Kidney glomerular epithelial cell (primary cell): ENCODE data around the gene HOXB4.

Experiments
- DNase-seq: peaks from one replicate; lab custom pipeline; 2025; lab: John Stamatoyannopoulos, UW

Gene HOXB4

DNA sequence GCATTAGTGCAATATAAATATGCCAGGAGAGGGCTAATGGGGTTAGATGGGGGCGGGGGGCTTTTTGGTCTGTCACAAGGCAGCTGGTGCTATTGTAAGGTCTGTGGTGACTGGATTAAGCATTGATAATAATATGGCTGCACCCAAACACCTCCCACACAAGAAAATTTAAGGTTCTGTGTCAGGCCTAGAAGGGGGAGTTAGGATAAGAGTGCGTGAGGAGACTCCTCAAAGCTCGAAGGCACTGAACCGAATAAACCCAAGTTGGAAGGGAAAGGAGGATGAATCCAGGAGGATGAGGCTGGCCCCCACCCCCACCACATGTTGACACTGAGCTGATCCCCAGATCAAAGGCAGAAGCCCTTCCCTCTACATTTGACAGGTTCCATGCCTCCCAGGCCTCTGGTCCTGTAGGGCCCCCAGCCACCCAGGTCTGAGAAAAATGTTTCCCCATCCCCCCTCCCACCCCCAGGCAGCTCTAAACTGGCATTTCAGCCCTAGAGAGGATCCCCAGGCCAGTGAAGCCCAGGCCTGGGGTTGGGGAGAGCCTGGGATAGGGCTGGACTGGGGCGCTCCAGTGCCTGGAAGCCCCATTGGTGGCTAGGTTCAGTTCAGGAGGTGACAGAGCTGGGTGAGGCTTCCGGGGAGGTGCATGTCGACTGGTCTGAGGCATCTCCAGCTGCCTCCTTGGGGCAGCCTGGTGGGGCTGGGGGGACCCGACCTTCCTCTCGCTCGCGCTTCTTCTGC is 49.0 kb downstream of the HOXB4 start:
- peak; percentile 20 for DNase-seq

DNA sequence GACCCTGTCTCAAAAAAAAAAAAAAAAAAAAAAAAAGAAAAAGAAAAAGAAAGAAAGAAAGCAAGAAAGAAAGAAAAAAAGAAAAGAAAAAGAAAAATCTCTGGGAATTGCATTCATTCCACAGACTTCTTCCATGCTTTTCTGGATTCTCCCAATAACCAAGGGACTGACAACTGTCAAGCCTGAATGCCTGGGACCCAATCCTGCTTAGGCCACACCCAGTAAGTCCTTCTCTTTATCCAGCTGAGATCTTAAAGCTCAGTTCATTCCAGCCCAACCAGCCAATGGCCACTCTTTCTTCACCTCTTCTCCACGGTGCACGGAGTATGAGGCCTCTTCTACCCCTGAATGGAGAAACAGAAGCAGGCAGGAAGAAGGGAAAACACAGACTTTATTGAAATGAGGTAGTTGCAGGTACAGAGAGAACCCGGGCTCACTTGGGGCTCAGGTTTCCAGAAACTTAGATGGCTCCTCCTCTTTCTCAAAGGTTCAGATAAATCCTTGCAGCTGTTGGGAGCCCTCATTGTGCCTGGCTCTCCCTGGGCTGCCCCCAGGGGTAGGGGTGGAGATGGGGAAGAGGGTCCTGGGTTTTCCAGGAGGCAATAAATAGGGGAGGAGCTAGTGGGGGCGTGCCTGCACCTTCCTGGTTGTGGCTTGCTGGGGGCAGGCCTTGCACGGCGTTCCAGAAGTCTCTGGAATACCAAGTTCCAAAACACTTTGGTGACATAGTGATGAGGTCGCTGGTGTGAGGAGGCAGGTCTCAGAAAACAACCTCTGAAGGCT is 49.8 kb downstream of the HOXB4 start:
- DNase-seq = no peak

DNA sequence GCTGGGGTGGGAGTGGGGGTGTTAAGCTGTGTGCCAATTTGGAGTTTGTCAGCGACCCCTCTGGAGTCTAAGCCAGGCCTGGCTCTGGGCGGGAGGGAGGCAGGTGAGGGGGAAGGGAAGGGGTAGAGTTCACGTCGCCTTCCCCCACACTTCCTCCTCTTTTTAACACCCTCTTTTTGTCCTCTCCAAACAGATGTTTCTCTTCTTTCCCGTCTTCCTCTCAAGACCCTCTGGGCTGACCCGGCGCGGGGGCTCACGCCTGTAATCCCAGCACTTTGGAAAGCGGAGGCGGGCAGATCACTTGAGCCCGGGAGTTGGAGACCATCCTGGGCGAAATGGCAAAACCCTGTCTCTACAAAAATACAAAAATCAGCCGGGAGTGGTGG is 50.6 kb downstream of the HOXB4 start:
- DNase-seq = no peak

DNA sequence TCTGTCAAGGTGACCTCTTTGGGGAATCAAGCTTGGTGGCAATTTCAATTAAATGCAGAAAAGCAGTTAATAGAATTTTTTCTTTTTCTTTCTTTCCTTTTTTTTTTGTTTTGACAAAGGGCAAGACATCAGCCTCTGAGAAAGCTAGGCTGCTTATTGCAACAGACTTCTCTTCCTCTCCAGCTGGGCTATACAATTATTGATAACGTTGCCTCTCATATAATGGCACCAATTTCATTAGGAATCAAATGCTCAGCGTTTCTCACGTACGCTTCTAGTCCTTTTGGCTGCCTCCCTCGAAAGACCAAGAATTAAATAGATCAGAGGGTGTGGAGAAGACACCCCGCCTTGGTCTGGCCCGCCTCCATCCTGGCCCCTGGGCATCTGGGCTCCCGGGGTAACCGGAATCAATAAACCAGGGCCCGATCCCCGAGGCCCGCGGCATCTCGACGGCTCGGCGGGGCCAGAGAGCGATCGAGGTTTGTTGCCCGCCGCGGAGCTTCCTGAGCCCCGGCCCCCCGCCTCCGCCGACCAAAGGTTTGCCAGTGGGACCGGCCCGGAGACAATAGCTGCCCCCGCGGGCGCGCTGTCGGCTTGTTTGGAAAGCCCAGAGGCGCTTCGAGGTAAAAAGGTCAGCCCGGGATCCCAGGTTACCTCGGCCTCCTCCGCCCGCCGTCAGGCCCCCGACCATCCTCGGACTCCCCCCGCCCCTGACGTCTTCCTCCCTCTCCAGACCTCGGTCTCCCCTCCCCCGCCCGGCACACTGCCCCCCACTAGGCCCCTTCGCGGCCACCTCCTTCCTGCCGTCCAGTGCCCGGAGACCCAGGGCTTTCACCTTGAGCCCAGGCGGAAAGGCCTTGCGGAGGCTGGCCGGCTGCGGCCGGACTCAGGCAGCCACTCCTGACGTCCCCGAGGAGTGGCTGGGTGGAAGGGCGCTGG is 51.3 kb downstream of the HOXB4 start:
- no peak for DNase-seq
